ENCODE measurements around the gene NSF.

The NSF gene

DNA sequence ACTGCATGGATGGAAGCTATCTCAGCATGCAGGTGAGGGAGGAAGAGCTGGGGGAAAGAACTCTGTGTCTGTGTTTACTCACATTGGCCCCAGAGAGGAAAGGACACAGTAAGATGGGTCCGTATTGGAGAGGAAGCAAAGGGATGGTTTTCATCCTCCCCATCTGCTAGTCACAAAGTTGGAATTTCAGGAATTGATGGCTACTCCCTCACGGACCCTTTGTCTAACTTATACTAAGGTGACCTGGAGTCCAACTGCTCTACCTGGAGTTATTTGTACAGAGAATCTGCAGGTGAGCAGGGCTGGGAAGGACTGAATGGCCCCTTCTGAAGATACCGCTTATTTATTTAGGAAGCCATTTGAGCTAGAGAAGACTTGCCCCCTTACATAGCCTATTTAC, 172.9 kb downstream of the NSF start:
- H3K9me3 ChIP-seq (ENCODE audit: control insufficient read depth, insufficient read depth, low read depth, low read length): no peaks in the 10 kb centered on the region
- H3K4me1 ChIP-seq (ENCODE audit: control insufficient read depth, insufficient read depth, low read length): no peaks in the 10 kb centered on the region
- CTCF ChIA-PET: interaction anchor here (0.9 kb wide), 1 partner anchor 71 kb away, joined by 3 read pairs; no protein-coding TSS in a partner anchor
- POLR2A ChIA-PET: no interaction called here
- H3K4me3 ChIP-seq (ENCODE audit: low read depth, low read length): no peak overlapping the region
- H3K27ac ChIP-seq (ENCODE audit: extremely low read depth, low read depth, low read length): no peak overlapping the region
- peaks cover 7 to 48% of the 10 kb centered on the region in 2 experiments for H3K36me3 ChIP-seq (ENCODE audit: control insufficient read depth in 2 of 2, insufficient read depth in 1 of 2, low read length in 2 of 2)
- TF ChIP-seq ZNF274 (IDR thresholded peaks at IDR 0.05; ENCODE audit: low read length) (no peak), ZNF274 (tag by site-specific recombination; IDR thresholded peaks at IDR 0.05; ENCODE audit: borderline replicate concordance) (no peak), ZNF266 (tag by site-specific recombination; IDR thresholded peaks at IDR 0.05; ENCODE audit: low read depth) (no peak), ZNF596 (tag by site-specific recombination; IDR thresholded peaks at IDR 0.05) (no peak), SP3 (tag by site-specific recombination; IDR thresholded peaks at IDR 0.05) (no peak), ZNF121 (tag by site-specific recombination; IDR thresholded peaks at IDR 0.05) (no peak), ZNF311 (tag by site-specific recombination; IDR thresholded peaks at IDR 0.05; ENCODE audit: borderline replicate concordance) (no peak), ZNF416 (tag by site-specific recombination; IDR thresholded peaks at IDR 0.05) (no peak), ZNF837 (tag by site-specific recombination; IDR thresholded peaks at IDR 0.05) (no peak), ZNF302 (tag by site-specific recombination; IDR thresholded peaks at IDR 0.05; ENCODE audit: low read depth) (no peak), ZNF654 (tag by site-specific recombination; IDR thresholded peaks at IDR 0.05; ENCODE audit: low read depth) (no peak), HOXD13 (CRISPR knock-in tag; IDR thresholded peaks at IDR 0.05; ENCODE audit: borderline replicate concordance) (no peak), ZNF707 (tag by site-specific recombination; IDR thresholded peaks at IDR 0.05) (no peak), KLF16 (tag by site-specific recombination; IDR thresholded peaks at IDR 0.05) (no peak), ZFHX2 (tag by site-specific recombination; conservative IDR thresholded peaks at IDR 0.05) (no peak)
- TF ChIP-seq, protein P1, sequence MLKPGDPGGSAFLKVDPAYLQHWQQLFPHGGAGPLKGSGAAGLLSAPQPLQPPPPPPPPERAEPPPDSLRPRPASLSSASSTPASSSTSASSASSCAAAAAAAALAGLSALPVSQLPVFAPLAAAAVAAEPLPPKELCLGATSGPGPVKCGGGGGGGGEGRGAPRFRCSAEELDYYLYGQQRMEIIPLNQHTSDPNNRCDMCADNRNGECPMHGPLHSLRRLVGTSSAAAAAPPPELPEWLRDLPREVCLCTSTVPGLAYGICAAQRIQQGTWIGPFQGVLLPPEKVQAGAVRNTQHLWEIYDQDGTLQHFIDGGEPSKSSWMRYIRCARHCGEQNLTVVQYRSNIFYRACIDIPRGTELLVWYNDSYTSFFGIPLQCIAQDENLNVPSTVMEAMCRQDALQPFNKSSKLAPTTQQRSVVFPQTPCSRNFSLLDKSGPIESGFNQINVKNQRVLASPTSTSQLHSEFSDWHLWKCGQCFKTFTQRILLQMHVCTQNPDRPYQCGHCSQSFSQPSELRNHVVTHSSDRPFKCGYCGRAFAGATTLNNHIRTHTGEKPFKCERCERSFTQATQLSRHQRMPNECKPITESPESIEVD (tag by site-specific recombination; IDR thresholded peaks at IDR 0.05): no peak
- TF ChIP-seq, protein P2, sequence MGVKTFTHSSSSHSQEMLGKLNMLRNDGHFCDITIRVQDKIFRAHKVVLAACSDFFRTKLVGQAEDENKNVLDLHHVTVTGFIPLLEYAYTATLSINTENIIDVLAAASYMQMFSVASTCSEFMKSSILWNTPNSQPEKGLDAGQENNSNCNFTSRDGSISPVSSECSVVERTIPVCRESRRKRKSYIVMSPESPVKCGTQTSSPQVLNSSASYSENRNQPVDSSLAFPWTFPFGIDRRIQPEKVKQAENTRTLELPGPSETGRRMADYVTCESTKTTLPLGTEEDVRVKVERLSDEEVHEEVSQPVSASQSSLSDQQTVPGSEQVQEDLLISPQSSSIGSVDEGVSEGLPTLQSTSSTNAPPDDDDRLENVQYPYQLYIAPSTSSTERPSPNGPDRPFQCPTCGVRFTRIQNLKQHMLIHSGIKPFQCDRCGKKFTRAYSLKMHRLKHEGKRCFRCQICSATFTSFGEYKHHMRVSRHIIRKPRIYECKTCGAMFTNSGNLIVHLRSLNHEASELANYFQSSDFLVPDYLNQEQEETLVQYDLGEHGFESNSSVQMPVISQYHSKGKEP (tag by site-specific recombination; IDR thresholded peaks at IDR 0.05): no peak
- TF ChIP-seq, protein P3, sequence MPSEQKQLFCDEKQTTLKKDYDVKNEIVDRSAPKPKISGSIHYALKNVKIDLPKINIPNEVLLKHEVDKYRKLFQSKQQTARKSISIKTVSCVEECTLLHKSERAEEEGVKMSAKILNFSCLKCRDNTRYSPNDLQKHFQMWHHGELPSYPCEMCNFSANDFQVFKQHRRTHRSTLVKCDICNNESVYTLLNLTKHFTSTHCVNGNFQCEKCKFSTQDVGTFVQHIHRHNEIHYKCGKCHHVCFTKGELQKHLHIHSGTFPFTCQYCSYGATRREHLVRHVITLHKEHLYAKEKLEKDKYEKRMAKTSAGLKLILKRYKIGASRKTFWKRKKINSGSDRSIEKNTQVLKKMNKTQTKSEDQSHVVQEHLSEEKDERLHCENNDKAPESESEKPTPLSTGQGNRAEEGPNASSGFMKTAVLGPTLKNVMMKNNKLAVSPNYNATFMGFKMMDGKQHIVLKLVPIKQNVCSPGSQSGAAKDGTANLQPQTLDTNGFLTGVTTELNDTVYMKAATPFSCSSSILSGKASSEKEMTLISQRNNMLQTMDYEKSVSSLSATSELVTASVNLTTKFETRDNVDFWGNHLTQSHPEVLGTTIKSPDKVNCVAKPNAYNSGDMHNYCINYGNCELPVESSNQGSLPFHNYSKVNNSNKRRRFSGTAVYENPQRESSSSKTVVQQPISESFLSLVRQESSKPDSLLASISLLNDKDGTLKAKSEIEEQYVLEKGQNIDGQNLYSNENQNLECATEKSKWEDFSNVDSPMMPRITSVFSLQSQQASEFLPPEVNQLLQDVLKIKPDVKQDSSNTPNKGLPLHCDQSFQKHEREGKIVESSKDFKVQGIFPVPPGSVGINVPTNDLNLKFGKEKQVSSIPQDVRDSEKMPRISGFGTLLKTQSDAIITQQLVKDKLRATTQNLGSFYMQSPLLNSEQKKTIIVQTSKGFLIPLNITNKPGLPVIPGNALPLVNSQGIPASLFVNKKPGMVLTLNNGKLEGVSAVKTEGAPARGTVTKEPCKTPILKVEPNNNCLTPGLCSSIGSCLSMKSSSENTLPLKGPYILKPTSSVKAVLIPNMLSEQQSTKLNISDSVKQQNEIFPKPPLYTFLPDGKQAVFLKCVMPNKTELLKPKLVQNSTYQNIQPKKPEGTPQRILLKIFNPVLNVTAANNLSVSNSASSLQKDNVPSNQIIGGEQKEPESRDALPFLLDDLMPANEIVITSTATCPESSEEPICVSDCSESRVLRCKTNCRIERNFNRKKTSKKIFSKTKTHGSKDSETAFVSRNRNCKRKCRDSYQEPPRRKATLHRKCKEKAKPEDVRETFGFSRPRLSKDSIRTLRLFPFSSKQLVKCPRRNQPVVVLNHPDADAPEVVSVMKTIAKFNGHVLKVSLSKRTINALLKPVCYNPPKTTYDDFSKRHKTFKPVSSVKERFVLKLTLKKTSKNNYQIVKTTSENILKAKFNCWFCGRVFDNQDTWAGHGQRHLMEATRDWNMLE (tag by site-specific recombination; conservative IDR thresholded peaks at IDR 0.05; ENCODE audit: low read depth): no peak
- TF ChIP-seq, protein P4, sequence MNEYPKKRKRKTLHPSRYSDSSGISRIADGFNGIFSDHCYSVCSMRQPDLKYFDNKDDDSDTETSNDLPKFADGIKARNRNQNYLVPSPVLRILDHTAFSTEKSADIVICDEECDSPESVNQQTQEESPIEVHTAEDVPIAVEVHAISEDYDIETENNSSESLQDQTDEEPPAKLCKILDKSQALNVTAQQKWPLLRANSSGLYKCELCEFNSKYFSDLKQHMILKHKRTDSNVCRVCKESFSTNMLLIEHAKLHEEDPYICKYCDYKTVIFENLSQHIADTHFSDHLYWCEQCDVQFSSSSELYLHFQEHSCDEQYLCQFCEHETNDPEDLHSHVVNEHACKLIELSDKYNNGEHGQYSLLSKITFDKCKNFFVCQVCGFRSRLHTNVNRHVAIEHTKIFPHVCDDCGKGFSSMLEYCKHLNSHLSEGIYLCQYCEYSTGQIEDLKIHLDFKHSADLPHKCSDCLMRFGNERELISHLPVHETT (tag by site-specific recombination; IDR thresholded peaks at IDR 0.05): no peak
